HepG2 (cell line): ENCODE results near the gene TRAK1. TPM values are rescaled to one million over a fixed set of nuclear protein-coding genes. Genes with fewer than 3 reads are reported as not detected.

ENCODE experiments used
- HHEX ChIP-seq: IDR thresholded peaks from 2 replicates; pipeline ENCODE4 v1.6.1; 2016; ENCODE audit warnings: control low read depth
- HNRNPL ChIP-seq: fragments of 200-400 bp; formaldehyde crosslinking; IDR thresholded peaks from 2 replicates; pipeline ENCODE4 v1.6.1; 2017; ENCODE audit warnings: mild to moderate bottlenecking, low read depth, low read length
- KDM4B ChIP-seq: sonication (generic); formaldehyde crosslinking; IDR thresholded peaks from 2 replicates; pipeline ENCODE4 v1.4.0; 2020; ENCODE audit warnings: missing genetic modification reagents
- MIER2 ChIP-seq: IDR thresholded peaks from 2 replicates; pipeline ENCODE4 v1.6.1; 2016; ENCODE audit warnings: missing biosample characterization, missing genetic modification reagents
- MXD4 ChIP-seq: IDR thresholded peaks from 2 replicates; pipeline ENCODE4 v1.6.1; 2016; ENCODE audit warnings: mild to moderate bottlenecking, missing biosample characterization, missing genetic modification reagents
- PLSCR1 ChIP-seq: sonication (generic); formaldehyde crosslinking; IDR thresholded peaks from 2 replicates; pipeline ENCODE4 v1.5.0; 2020; ENCODE audit warnings: missing genetic modification reagents, mild to moderate bottlenecking, borderline replicate concordance
- RBFOX2 ChIP-seq: fragments of 200-400 bp; formaldehyde crosslinking; IDR thresholded peaks from 2 replicates; pipeline ENCODE4 v1.6.1; 2017; ENCODE audit warnings: low read depth, mild to moderate bottlenecking, low read length
- RCOR2 ChIP-seq: IDR thresholded peaks from 2 replicates; pipeline ENCODE4 v1.6.1; 2016; ENCODE audit warnings: missing biosample characterization, missing genetic modification reagents
- RELA ChIP-seq: sonication (generic); formaldehyde crosslinking; IDR thresholded peaks from 2 replicates; pipeline ENCODE4 v1.4.0; 2020; ENCODE audit warnings: missing genetic modification reagents
- RNF2 ChIP-seq: fragments of 450-650 bp; conservative IDR thresholded peaks from 2 replicates; pipeline ENCODE4 v1.6.1; 2016; ENCODE audit warnings: low read depth
- SMAD1 ChIP-seq: sonication (generic); formaldehyde crosslinking; IDR thresholded peaks from 2 replicates; pipeline ENCODE4 v1.4.0; 2020; ENCODE audit warnings: missing genetic modification reagents, low read depth, mild to moderate bottlenecking, borderline replicate concordance
- STAT6 ChIP-seq: sonication (generic); formaldehyde crosslinking; IDR thresholded peaks from 2 replicates; pipeline ENCODE4 v1.4.0; 2020; ENCODE audit warnings: missing genetic modification reagents, mild to moderate bottlenecking, borderline replicate concordance
- TFAP4 ChIP-seq: sonication (generic); IDR thresholded peaks from 2 replicates; pipeline ENCODE4 v1.6.1; 2016; ENCODE audit warnings: low read depth, borderline replicate concordance
- TFDP2 ChIP-seq: sonication (generic); formaldehyde crosslinking; IDR thresholded peaks from 2 replicates; pipeline ENCODE4 v1.4.0; 2020; ENCODE audit warnings: missing genetic modification reagents
- TP53 ChIP-seq: sonication (generic); formaldehyde crosslinking; conservative IDR thresholded peaks from 2 replicates; pipeline ENCODE4 v1.4.0; 2020; ENCODE audit warnings: missing genetic modification reagents
- ZFP36L2 ChIP-seq: sonication (generic); formaldehyde crosslinking; IDR thresholded peaks from 2 replicates; pipeline ENCODE4 v1.4.0; 2020; ENCODE audit warnings: missing genetic modification reagents
- ZKSCAN5 ChIP-seq: sonication (generic); formaldehyde crosslinking; IDR thresholded peaks from 2 replicates; pipeline ENCODE4 v1.5.1; 2020; ENCODE audit warnings: mild to moderate bottlenecking, missing genetic modification reagents
- ZNF280B ChIP-seq: sonication (generic); formaldehyde crosslinking; IDR thresholded peaks from 2 replicates; pipeline ENCODE4 v1.5.0; 2020; ENCODE audit warnings: missing genetic modification reagents, mild to moderate bottlenecking, borderline replicate concordance
- ZNF335 ChIP-seq: sonication (generic); formaldehyde crosslinking; IDR thresholded peaks from 2 replicates; pipeline ENCODE4 v1.4.0; 2020; ENCODE audit warnings: missing genetic modification reagents
- ZNF337 ChIP-seq: sonication (generic); formaldehyde crosslinking; IDR thresholded peaks from 2 replicates; pipeline ENCODE4 v1.5.1; 2020; ENCODE audit warnings: missing genetic modification reagents, low read depth, mild to moderate bottlenecking, borderline replicate concordance
- ZNF761 ChIP-seq: sonication (generic); formaldehyde crosslinking; conservative IDR thresholded peaks from 2 replicates; pipeline ENCODE4 v1.4.0; 2020; ENCODE audit warnings: mild to moderate bottlenecking, missing genetic modification reagents
- ZSCAN30 ChIP-seq: sonication (generic); formaldehyde crosslinking; IDR thresholded peaks from 2 replicates; pipeline ENCODE4 v1.5.0; 2020; ENCODE audit warnings: mild to moderate bottlenecking, missing genetic modification reagents
- polyA plus RNA-seq, 8 experiments: library from polyadenylated mRNA; depleted of rRNA in 3 of 8; stranded (reverse) in 7 of 8; unstranded in 1 of 8; fragments of >200 nt; fragmentation: Illumina TruSeq in 4 of 8; extraction: Trizol in 4 of 8; gene quantifications; 2 replicates each; pipeline versions ENCODE4 v1.2.1 to v1.2.3, GENCODE V29; 2011 to 2016; ENCODE audit warnings: low read depth in 4 of 8, missing spikeins in 1 of 8, mixed read lengths in 1 of 8; ENCODE audit not compliant: insufficient read depth in 1 of 8
- total RNA-seq, 5 experiments: library from RNA; depleted of rRNA; stranded (reverse); fragments of >200 nt; fragmentation: Illumina TruSeq; extraction: Trizol; gene quantifications; 2 replicates each; pipeline ENCODE4 v1.2.3, GENCODE V29; 2016; ENCODE audit warnings: low read depth in 1 of 5

TRAK1 gene
- total and polyA plus RNA-seq, 2 of the 13 experiments (the other 11 are each of a cell fraction or from before 2014, with no cell fraction given) = 20.5 to 46.6 TPM

- TF ChIP-seq TFAP4 (peak; percentile 75; the same call in 1 of the 2 replicates), HNRNPL (0 out of 2 replicates have a peak, but pooled peaks have one; percentile 49), SMAD1 (CRISPR knock-in tag) (no peak), TP53 (CRISPR knock-in tag) (no peak), STAT6 (CRISPR knock-in tag) (no peak), PLSCR1 (CRISPR knock-in tag) (no peak), MXD4 (CRISPR knock-in tag) (no peak), RELA (no peak), ZSCAN30 (no peak), RCOR2 (CRISPR knock-in tag) (no peak), ZNF761 (CRISPR knock-in tag) (no peak), RBFOX2 (peak; percentile 64), HHEX (no peak), RNF2 (no peak), ZNF337 (CRISPR knock-in tag) (no peak), ZNF280B (0 out of 2 replicates have a peak, but pooled peaks have one; percentile 25), ZNF335 (CRISPR knock-in tag) (0 out of 2 replicates have a peak, but pooled peaks have one; percentile 66), ZKSCAN5 (CRISPR knock-in tag) (no peak), TFDP2 (CRISPR knock-in tag) (no peak), ZFP36L2 (no peak), KDM4B (CRISPR knock-in tag) (no peak), MIER2 (CRISPR knock-in tag) (no peak)
Measured at GRCh38 chr3:42159706-42160472, 68.7 kb downstream of the TRAK1 start (continued).
